VCaP (cell line): ENCODE measurements around the gene NGEF.

Source experiments
- H3K27ac ChIP-seq: fragments of 450-650 bp; 2 replicates; pipeline ENCODE4 v1.5.1; 2017
- CTCF ChIP-seq: fragments of 450-650 bp; conservative IDR thresholded peaks from 2 replicates; pipeline ENCODE4 v1.5.1; 2017; ENCODE audit warnings: mild to moderate bottlenecking, moderate library complexity

Gene NGEF

GRCh38 chr2:233040571-233040970 lies 27.5 kb upstream of the NGEF start:
- no peak for TF ChIP-seq CTCF
- no peak overlapping the region for H3K27ac ChIP-seq

GRCh38 chr2:233039846-233040530 lies 26.9 kb upstream of the NGEF start:
- no peak for TF ChIP-seq CTCF
- no peak overlapping the region for H3K27ac ChIP-seq

- no peak overlapping the region for H3K27ac ChIP-seq
- TF ChIP-seq CTCF = no peak
Observed at GRCh38 chr2:233039212-233039845, 26.3 kb upstream of the NGEF start.

- TF ChIP-seq CTCF = no peak
- no peak overlapping the region for H3K27ac ChIP-seq
Observed at GRCh38 chr2:233037078-233037477, 24.0 kb upstream of the NGEF start.

GRCh38 chr2:233036162-233036838 lies 23.2 kb upstream of the NGEF start:
- no peak overlapping the region for H3K27ac ChIP-seq
- no peak for TF ChIP-seq CTCF

GRCh38 chr2:233035426-233036161 lies 22.5 kb upstream of the NGEF start:
- TF ChIP-seq CTCF = no peak
- H3K27ac ChIP-seq = no peak overlapping the region
